Sigmoid colon (tissue), 4 donors: ENCODE data around the gene ANGPTL8.

Source experiments
- EP300 ChIP-seq, 4 donors: sonication (generic); formaldehyde crosslinking; IDR thresholded peaks; one replicate each; pipeline ENCODE4 v1.6.1; 2017; ENCODE audit warnings: antibody characterized with exemption in 4 of 4
- POLR2AphosphoS5 ChIP-seq, 4 donors: sonication (generic); formaldehyde crosslinking; IDR thresholded peaks; one replicate each; pipeline ENCODE4 v1.6.1; 2017; ENCODE audit warnings: antibody characterized with exemption in 4 of 4
- TF ChIP-seq, protein P1 (sequence below), 4 experiments: fragments of 450-650 bp in 3 of 4; fragments of 200-600 bp in 1 of 4; IDR thresholded peaks; one replicate each; pipeline ENCODE4 v1.5.1; 2016 to 2019; ENCODE audit warnings: antibody characterized with exemption in 4 of 4, mild to moderate bottlenecking in 3 of 4, moderate library complexity in 2 of 4

DNA sequence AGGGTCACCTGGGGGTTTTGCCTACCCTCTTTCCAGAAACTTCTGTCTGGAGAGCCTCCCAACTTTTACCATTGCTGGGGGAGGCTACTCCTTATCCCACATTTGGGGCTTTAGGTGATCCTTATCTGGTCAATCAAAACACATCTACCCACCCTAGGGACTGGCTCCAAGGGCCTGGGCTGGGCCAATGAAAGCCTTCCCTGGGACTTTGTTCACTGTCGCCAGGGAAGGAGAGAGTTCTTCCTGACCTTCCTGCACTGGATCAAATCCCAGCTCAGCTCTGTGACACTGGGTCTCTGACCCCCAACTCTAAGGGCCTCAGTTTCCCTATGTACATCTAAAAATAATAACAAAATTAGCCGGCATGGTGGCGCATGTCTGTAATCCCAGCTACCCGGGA lies 11.8 kb downstream of the ANGPTL8 start:
- TF ChIP-seq, protein P1, sequence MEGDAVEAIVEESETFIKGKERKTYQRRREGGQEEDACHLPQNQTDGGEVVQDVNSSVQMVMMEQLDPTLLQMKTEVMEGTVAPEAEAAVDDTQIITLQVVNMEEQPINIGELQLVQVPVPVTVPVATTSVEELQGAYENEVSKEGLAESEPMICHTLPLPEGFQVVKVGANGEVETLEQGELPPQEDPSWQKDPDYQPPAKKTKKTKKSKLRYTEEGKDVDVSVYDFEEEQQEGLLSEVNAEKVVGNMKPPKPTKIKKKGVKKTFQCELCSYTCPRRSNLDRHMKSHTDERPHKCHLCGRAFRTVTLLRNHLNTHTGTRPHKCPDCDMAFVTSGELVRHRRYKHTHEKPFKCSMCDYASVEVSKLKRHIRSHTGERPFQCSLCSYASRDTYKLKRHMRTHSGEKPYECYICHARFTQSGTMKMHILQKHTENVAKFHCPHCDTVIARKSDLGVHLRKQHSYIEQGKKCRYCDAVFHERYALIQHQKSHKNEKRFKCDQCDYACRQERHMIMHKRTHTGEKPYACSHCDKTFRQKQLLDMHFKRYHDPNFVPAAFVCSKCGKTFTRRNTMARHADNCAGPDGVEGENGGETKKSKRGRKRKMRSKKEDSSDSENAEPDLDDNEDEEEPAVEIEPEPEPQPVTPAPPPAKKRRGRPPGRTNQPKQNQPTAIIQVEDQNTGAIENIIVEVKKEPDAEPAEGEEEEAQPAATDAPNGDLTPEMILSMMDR (IDR thresholded peaks at IDR 0.05), result no peak
- no peak for TF ChIP-seq POLR2AphosphoS5 (IDR thresholded peaks at IDR 0.05)
- TF ChIP-seq EP300 (IDR thresholded peaks at IDR 0.05), result no peak
